ENCODE measurements around the gene CETP.

GRCh38 chr16:56971768-56972043, 10.0 kb downstream of the CETP start:
- no peak for TF ChIP-seq SIRT6 (IDR thresholded peaks at IDR 0.05; ENCODE audit: low read length)
- TF ChIP-seq YY1 (IDR thresholded peaks at IDR 0.05; ENCODE audit: low read depth, low read length), result no peak
- no peak for TF ChIP-seq RAD21 (IDR thresholded peaks at IDR 0.05 in 1 of 2, conservative IDR thresholded peaks at IDR 0.05 in 1 of 2; ENCODE audit: low read depth in 2 of 2, low read length in 2 of 2)
